H1 (cell line): Measurements from ENCODE around the gene CPXM1. TPM values are rescaled to one million over a fixed set of nuclear protein-coding genes. Genes with fewer than 3 reads are reported as not detected.

Source experiments
- CTCF ChIA-PET: fragments of 300-600 bp; sonication (Branson Sonifier 250); formaldehyde crosslinking; loops from one replicate; lab custom pipeline; 2021; ENCODE audit not compliant: partially characterized antibody; lab: Charles Lee
- POLR2A ChIA-PET: fragments of 300-600 bp; sonication (Branson Sonifier 250); formaldehyde crosslinking; loops from one replicate; lab custom pipeline; 2021; ENCODE audit warnings: inconsistent platforms; ENCODE audit not compliant: partially characterized antibody; lab: Charles Lee
- DNase-seq, 2 experiments: peaks; one replicate each; pipeline versions ENCODE4 v3.0.0 to v3.0.0-alpha.2; 2010 to 2022; ENCODE audit warnings: low spot score in 2 of 2, low read depth in 1 of 2, mixed read lengths in 1 of 2
- FAIRE-seq: peaks from 2 replicates; lab custom pipeline; 2011; peaks lifted over from hg19 to GRCh38; lab: Jason Lieb, UNC
- H2AFZ ChIP-seq: 2 replicates; pipeline ENCODE4 v1.8.1; 2012; ENCODE audit warnings: low read length, inconsistent platforms
- H2AK5ac ChIP-seq: 2 replicates; pipeline ENCODE4 v1.6.1; 2013; ENCODE audit warnings: low read depth, low read length
- H2BK120ac ChIP-seq: replicated peaks from 2 replicates; pipeline ENCODE3; 2013; ENCODE audit warnings: low read depth, low read length, inconsistent platforms
- H2BK12ac ChIP-seq: 2 replicates; pipeline ENCODE4 v1.6.1; 2013; ENCODE audit warnings: low read depth, low read length
- H2BK15ac ChIP-seq: 2 replicates; pipeline ENCODE4 v1.6.1; 2013; ENCODE audit warnings: low read length
- H2BK20ac ChIP-seq: 2 replicates; pipeline ENCODE4 v1.6.1; 2013; ENCODE audit warnings: low read length
- H2BK5ac ChIP-seq: 2 replicates; pipeline ENCODE4 v1.6.1; 2013; ENCODE audit warnings: low read depth, low read length
- H3K14ac ChIP-seq: 2 replicates; pipeline ENCODE4 v1.6.1; 2013; ENCODE audit warnings: inconsistent platforms; ENCODE audit not compliant: insufficient read length
- H3K18ac ChIP-seq: 2 replicates; pipeline ENCODE4 v1.6.1; 2013; ENCODE audit warnings: low read length; ENCODE audit errors: extremely low read depth
- H3K23ac ChIP-seq: 2 replicates; pipeline ENCODE4 v1.6.1; 2013; ENCODE audit warnings: inconsistent platforms; ENCODE audit not compliant: insufficient read length
- H3K23me2 ChIP-seq: 2 replicates; pipeline ENCODE4 v1.6.1; 2013; ENCODE audit warnings: low read depth, low read length
- H3K27ac ChIP-seq: 2 replicates; pipeline ENCODE4 v1.6.1; 2011; ENCODE audit warnings: low read depth, low read length, inconsistent platforms
- H3K27me3 ChIP-seq, 4 experiments: replicated peaks in 1 of 4; 1 replicate in 1 of 4; 2 replicates in 3 of 4; pipeline versions ENCODE4 v1.6.1 to v1.8.1; 2011 to 2013; ENCODE audit warnings: low read length in 3 of 4, mild to moderate bottlenecking in 3 of 4, inconsistent platforms in 2 of 4, mixed read lengths in 2 of 4, moderate library complexity in 1 of 4; ENCODE audit not compliant: control insufficient read depth in 3 of 4, insufficient read depth in 3 of 4; ENCODE audit errors: extremely low read depth in 1 of 4
- H3K36me3 ChIP-seq, 4 experiments: 2 replicates each; pipeline versions ENCODE4 v1.6.1 to v1.8.1; 2011 to 2013; ENCODE audit warnings: mild to moderate bottlenecking in 4 of 4, low read length in 3 of 4, moderate library complexity in 2 of 4, control low read depth in 1 of 4, inconsistent platforms in 1 of 4; ENCODE audit not compliant: insufficient read depth in 4 of 4, control insufficient read depth in 2 of 4
- H3K4ac ChIP-seq: replicated peaks from 2 replicates; pipeline ENCODE3; 2013; ENCODE audit warnings: low read length, low read depth, mixed read lengths, inconsistent platforms; ENCODE audit not compliant: insufficient read length
- H3K4me1 ChIP-seq, 4 experiments: replicated peaks in 1 of 4; 1 replicate in 1 of 4; 2 replicates in 3 of 4; pipeline versions ENCODE4 v1.6.1 to v1.8.1; 2011 to 2013; ENCODE audit warnings: low read length in 3 of 4, inconsistent platforms in 2 of 4, mixed read lengths in 1 of 4; ENCODE audit not compliant: insufficient read depth in 4 of 4, control insufficient read depth in 3 of 4
- H3K4me2 ChIP-seq, 2 experiments: 2 replicates each; pipeline versions ENCODE4 v1.6.1 to v1.8.1; 2011 to 2013; ENCODE audit warnings: low read depth in 2 of 2, low read length in 2 of 2, control low read depth in 1 of 2, inconsistent platforms in 1 of 2, mild to moderate bottlenecking in 1 of 2; ENCODE audit not compliant: insufficient read depth in 1 of 2
- H3K4me3 ChIP-seq, 4 experiments: fragments of 200-600, 300-600 bp in 1 of 4; sonication (generic), shearing (Covaris generic), sonication (Bioruptor Twin) in 1 of 4; 2 replicates each; pipeline versions ENCODE4 v1.5.1 to v1.8.1; 2011 to 2016; ENCODE audit warnings: low read length in 4 of 4, low read depth in 3 of 4, control low read depth in 2 of 4, inconsistent platforms in 2 of 4, mild to moderate bottlenecking in 2 of 4, mixed read lengths in 1 of 4, moderate library complexity in 1 of 4; ENCODE audit not compliant: insufficient read depth in 2 of 4; ENCODE audit errors: extremely low read depth in 1 of 4
- H3K56ac ChIP-seq: replicated peaks from 2 replicates; pipeline ENCODE3; 2013; ENCODE audit warnings: low read depth, mild to moderate bottlenecking, mixed read lengths, low read length, inconsistent platforms; ENCODE audit not compliant: insufficient read length
- H3K79me1 ChIP-seq: 2 replicates; pipeline ENCODE4 v1.6.1; 2013; ENCODE audit warnings: low read depth, low read length, control low read depth
- H3K79me2 ChIP-seq, 2 experiments: 2 replicates each; pipeline versions ENCODE4 v1.6.1 to v1.8.1; 2012 to 2013; ENCODE audit warnings: low read length in 2 of 2, mild to moderate bottlenecking in 2 of 2, inconsistent platforms in 1 of 2; ENCODE audit not compliant: insufficient read depth in 2 of 2, control insufficient read depth in 1 of 2
- H3K9ac ChIP-seq, 4 experiments: replicated peaks in 1 of 4; 1 replicate in 1 of 4; 2 replicates in 3 of 4; pipeline versions ENCODE4 v1.6.1 to v1.8.1; 2011 to 2013; ENCODE audit warnings: low read depth in 3 of 4, low read length in 3 of 4, control low read depth in 2 of 4, mild to moderate bottlenecking in 2 of 4, moderate library complexity in 2 of 4, inconsistent platforms in 1 of 4; ENCODE audit errors: extremely low read depth in 1 of 4
- H3K9me3 ChIP-seq, 2 experiments: 2 replicates each; pipeline versions ENCODE4 v1.6.1 to v1.8.1; 2012 to 2013; ENCODE audit warnings: mild to moderate bottlenecking in 2 of 2, moderate library complexity in 2 of 2, control low read depth in 1 of 2, inconsistent platforms in 1 of 2, low read depth in 1 of 2, low read length in 1 of 2, mixed read lengths in 1 of 2; ENCODE audit not compliant: insufficient read depth in 2 of 2
- H4K20me1 ChIP-seq, 2 experiments: replicated peaks in 1 of 2; 2 replicates each; pipeline versions ENCODE3 to v1.8.1; 2011 to 2013; ENCODE audit warnings: inconsistent platforms in 2 of 2, low read length in 2 of 2, mild to moderate bottlenecking in 1 of 2; ENCODE audit not compliant: insufficient read depth in 2 of 2, control insufficient read depth in 1 of 2
- H4K5ac ChIP-seq: 2 replicates; pipeline ENCODE4 v1.6.1; 2013; ENCODE audit warnings: low read length, low read depth, mixed read lengths, inconsistent platforms; ENCODE audit not compliant: insufficient read length
- H4K8ac ChIP-seq: 2 replicates; pipeline ENCODE4 v1.8.0; 2013; ENCODE audit warnings: mild to moderate bottlenecking, moderate library complexity, low read length, inconsistent platforms; ENCODE audit not compliant: insufficient read depth; ENCODE audit errors: extremely low read depth
- H4K91ac ChIP-seq: replicated peaks from 2 replicates; pipeline ENCODE3; 2013; ENCODE audit warnings: low read length, mixed read lengths, inconsistent platforms; ENCODE audit not compliant: insufficient read length
- CEBPB ChIP-seq: IDR thresholded peaks from 2 replicates; pipeline ENCODE4 v1.6.1; 2012; ENCODE audit warnings: low read depth, low read length
- CREB1 ChIP-seq: IDR thresholded peaks from 2 replicates; pipeline ENCODE4 v1.6.1; 2012; ENCODE audit warnings: inconsistent platforms
- EGR1 ChIP-seq: IDR thresholded peaks from 2 replicates; pipeline ENCODE4 v1.6.1; 2011; ENCODE audit warnings: low read depth, low read length, borderline replicate concordance
- EZH2 ChIP-seq: fragments of 200-600 bp; sonication (generic); IDR thresholded peaks from 2 replicates; pipeline ENCODE4 v1.7.1; 2012; ENCODE audit warnings: low read depth, mild to moderate bottlenecking, moderate library complexity, low read length, inconsistent platforms; ENCODE audit not compliant: severe bottlenecking
- FOSL1 ChIP-seq: IDR thresholded peaks from 2 replicates; pipeline ENCODE4 v1.6.1; 2011; ENCODE audit warnings: mild to moderate bottlenecking, low read depth, low read length, moderate library complexity; ENCODE audit not compliant: insufficient read depth
- GABPA ChIP-seq: IDR thresholded peaks from 2 replicates; pipeline ENCODE4 v1.6.1; 2011; ENCODE audit warnings: mild to moderate bottlenecking, low read length, moderate library complexity, borderline replicate concordance; ENCODE audit not compliant: insufficient read depth
- HDAC2 ChIP-seq, 2 experiments: fragments of 300-600 bp in 1 of 2; sonication (generic) in 1 of 2; IDR thresholded peaks; 2 replicates each; pipeline ENCODE4 v1.6.1; 2011 to 2012; ENCODE audit warnings: low read depth in 2 of 2, low read length in 2 of 2, mild to moderate bottlenecking in 2 of 2, moderate library complexity in 2 of 2, borderline replicate concordance in 1 of 2, inconsistent platforms in 1 of 2
- JUND ChIP-seq: IDR thresholded peaks from 2 replicates; pipeline ENCODE4 v1.6.1; 2011; ENCODE audit warnings: mild to moderate bottlenecking, improper control_type of control experiment, low read length
- RXRA ChIP-seq: IDR thresholded peaks from 2 replicates; pipeline ENCODE4 v1.6.1; 2011; ENCODE audit warnings: low read depth, mild to moderate bottlenecking, low read length, moderate library complexity; ENCODE audit not compliant: insufficient read depth
- SIRT6 ChIP-seq: IDR thresholded peaks from one replicate; pipeline ENCODE4 v1.7.1; 2012; ENCODE audit warnings: low read length, inconsistent platforms
- TBP ChIP-seq: IDR thresholded peaks from 2 replicates; pipeline ENCODE4 v1.6.1; 2011; ENCODE audit warnings: low read depth, low read length, improper control_type of control experiment
- ZNF274 ChIP-seq: IDR thresholded peaks from 2 replicates; pipeline ENCODE4 v1.7.0; 2012; ENCODE audit warnings: low read length, borderline replicate concordance; ENCODE audit errors: extremely low read depth
- WGBS, 2 experiments: shearing (Covaris generic) in 1 of 2; methylation state at CpG; one replicate each; pipeline versions ENCODE4 v1.1.6 to v1.1.7; 2013 to 2015; ENCODE audit warnings: low lambda C conversion rate in 2 of 2, mixed read lengths in 2 of 2, inconsistent platforms in 1 of 2, low coverage in 1 of 2, missing lambda C conversion rate in 1 of 2; ENCODE audit not compliant: insufficient replicate concordance in 2 of 2, insufficient coverage in 1 of 2, insufficient read length in 1 of 2; ENCODE audit errors: extremely low coverage in 1 of 2, missing lambda C conversion rate in 1 of 2; 5-methylcytosine and 5-hydroxymethylcytosine counted together
- polyA plus RNA-seq, 7 experiments: library from polyadenylated mRNA; depleted of rRNA in 3 of 7; stranded (reverse) in 5 of 7; unstranded in 2 of 7; fragments of >200 nt in 5 of 7; fragments of 200-250 nt in 2 of 7; gene quantifications; 1 replicate in 5 of 7; 2 replicates in 1 of 7; 4 replicates in 1 of 7; pipeline versions ENCODE4 v1.2.1 to v1.2.3, GENCODE V29; 2011 to 2013; ENCODE audit warnings: missing spikeins in 2 of 7, mixed read lengths in 2 of 7
- total RNA-seq: library from RNA; stranded (reverse); fragmentation: NEBNext Ultra II Directional; extraction: Animal tissue kit (Norgen Biotek cat#: 25700); gene quantifications from 2 replicates; pipeline ENCODE4 v1.2.1, GENCODE V29; 2021
- TF ChIP-seq, protein P1 (sequence below): IDR thresholded peaks from 2 replicates; pipeline ENCODE4 v1.6.1; 2012; ENCODE audit warnings: inconsistent platforms
- TF ChIP-seq, protein P2 (sequence below): IDR thresholded peaks from 2 replicates; pipeline ENCODE4 v1.6.1; 2011; ENCODE audit warnings: low read depth, mild to moderate bottlenecking, low read length; ENCODE audit not compliant: insufficient read depth

Gene CPXM1
- total and polyA plus RNA-seq, 2 of the 8 experiments (the other 6 are each of a cell fraction or from before 2014, with no cell fraction given) = 31.3 to 81.9 TPM

DNA sequence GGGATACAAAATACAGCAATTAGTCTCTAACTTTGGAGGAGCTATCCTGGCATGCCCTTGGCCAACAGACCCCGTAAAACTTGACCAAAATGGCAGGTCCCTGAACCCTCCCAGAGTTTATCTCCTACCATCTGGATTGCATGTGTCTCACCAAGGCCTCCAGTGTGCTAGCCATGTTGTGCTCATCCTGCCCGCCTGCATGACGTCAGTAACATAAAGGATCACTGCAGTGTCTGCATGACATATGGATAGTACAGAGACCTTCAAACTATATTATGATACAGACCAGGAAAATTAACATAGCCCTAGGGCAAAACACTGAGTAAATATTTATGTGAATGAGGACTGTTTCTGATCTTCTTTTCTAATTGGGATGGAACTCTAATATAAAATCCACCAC, 25.3 kb downstream of the CPXM1 start:
- Histone ChIP-seq H3K27me3 (no peaks in the 10 kb centered on the region), H3K23me2 (no peaks in the 10 kb centered on the region), H2BK20ac (no peak overlapping the region), H3K36me3 (no peaks in the 10 kb centered on the region), H3K9ac (no peak overlapping the region), H3K4me1 (peaks cover 0 to 3% (median 0%) of the 10 kb centered on the region in 4 experiments; a peak in 1 of 7 replicates), H3K56ac (no peak overlapping the region), H2BK15ac (no peak overlapping the region), H3K79me1 (no peaks in the 10 kb centered on the region), H4K5ac (no peak overlapping the region), H2BK12ac (no peak overlapping the region), H3K4ac (no peak overlapping the region), H3K18ac (no peak overlapping the region), H3K14ac (no peak overlapping the region), H4K20me1 (no peaks in the 10 kb centered on the region), H3K9me3 (no peaks in the 10 kb centered on the region; a peak in 1 of 4 replicates), H3K4me3 (no peak overlapping the region), H3K4me2 (no peak overlapping the region), H4K91ac (no peak overlapping the region), H3K79me2 (no peaks in the 10 kb centered on the region), H2BK5ac (no peak overlapping the region), H3K23ac (no peak overlapping the region), H2AK5ac (no peak overlapping the region), H2AFZ (no peak overlapping the region), H4K8ac (no peak overlapping the region), H2BK120ac (no peak overlapping the region), H3K27ac (no peak overlapping the region)
- FAIRE-seq (no peak), DNase-seq (no peak)
- WGBS, 2 experiments = 92% methylated on average over 3 of the region's 3 CpGs; no CpG with 5 or more reads in 1 of the 2 experiments
- POLR2A ChIA-PET = no interaction called here
- CTCF ChIA-PET = interaction anchor here (0.6 to 5.1 kb wide), 10 partner anchors 8 to 369 kb away, joined by 3 to 19 read pairs (median 4); no protein-coding TSS in a partner anchor
- TF ChIP-seq, protein P1, sequence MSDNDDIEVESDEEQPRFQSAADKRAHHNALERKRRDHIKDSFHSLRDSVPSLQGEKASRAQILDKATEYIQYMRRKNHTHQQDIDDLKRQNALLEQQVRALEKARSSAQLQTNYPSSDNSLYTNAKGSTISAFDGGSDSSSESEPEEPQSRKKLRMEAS = no peak
- TF ChIP-seq EZH2 = no peak
- TF ChIP-seq, protein P2, sequence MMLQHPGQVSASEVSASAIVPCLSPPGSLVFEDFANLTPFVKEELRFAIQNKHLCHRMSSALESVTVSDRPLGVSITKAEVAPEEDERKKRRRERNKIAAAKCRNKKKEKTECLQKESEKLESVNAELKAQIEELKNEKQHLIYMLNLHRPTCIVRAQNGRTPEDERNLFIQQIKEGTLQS = no peak
- TF ChIP-seq ZNF274 = no peak
- no peak for TF ChIP-seq HDAC2 (IDR thresholded peaks at IDR 0.05; ENCODE audit: borderline replicate concordance in 1 of 2, low read depth in 2 of 2, low read length in 2 of 2)
- no peak for TF ChIP-seq GABPA
- TF ChIP-seq RXRA = no peak
- no peak for TF ChIP-seq CEBPB
- TF ChIP-seq CREB1 = no peak
- TF ChIP-seq FOSL1 = no peak
- TF ChIP-seq SIRT6 = no peak
- no peak for TF ChIP-seq JUND
- no peak for TF ChIP-seq EGR1
- no peak for TF ChIP-seq TBP
